NB4 (cell line): Measurements from ENCODE around the gene DHRS3.

Experiments
- DNase-seq: peaks from one replicate; pipeline ENCODE4 v3.0.0; 2010; ENCODE audit warnings: low read depth
- H3K4me3 ChIP-seq: one replicate; pipeline ENCODE4 v1.5.1; 2011; ENCODE audit warnings: mild to moderate bottlenecking, low read depth, low read length, moderate library complexity
- CTCF ChIP-seq: IDR thresholded peaks from one replicate; pipeline ENCODE4 v1.5.1; 2012; ENCODE audit warnings: low read depth, low read length
- MYC ChIP-seq: IDR thresholded peaks from 2 replicates; pipeline ENCODE4 v1.6.1; 2011; ENCODE audit warnings: low read depth, low read length
- POLR2A ChIP-seq: IDR thresholded peaks from 2 replicates; pipeline ENCODE4 v1.6.1; 2011; ENCODE audit warnings: mild to moderate bottlenecking; ENCODE audit not compliant: insufficient read length; ENCODE audit errors: extremely low read depth
- TF ChIP-seq, protein P1 (sequence below): IDR thresholded peaks from 2 replicates; pipeline ENCODE4 v1.6.1; 2011; ENCODE audit warnings: low read depth, low read length

The DHRS3 gene

DNA sequence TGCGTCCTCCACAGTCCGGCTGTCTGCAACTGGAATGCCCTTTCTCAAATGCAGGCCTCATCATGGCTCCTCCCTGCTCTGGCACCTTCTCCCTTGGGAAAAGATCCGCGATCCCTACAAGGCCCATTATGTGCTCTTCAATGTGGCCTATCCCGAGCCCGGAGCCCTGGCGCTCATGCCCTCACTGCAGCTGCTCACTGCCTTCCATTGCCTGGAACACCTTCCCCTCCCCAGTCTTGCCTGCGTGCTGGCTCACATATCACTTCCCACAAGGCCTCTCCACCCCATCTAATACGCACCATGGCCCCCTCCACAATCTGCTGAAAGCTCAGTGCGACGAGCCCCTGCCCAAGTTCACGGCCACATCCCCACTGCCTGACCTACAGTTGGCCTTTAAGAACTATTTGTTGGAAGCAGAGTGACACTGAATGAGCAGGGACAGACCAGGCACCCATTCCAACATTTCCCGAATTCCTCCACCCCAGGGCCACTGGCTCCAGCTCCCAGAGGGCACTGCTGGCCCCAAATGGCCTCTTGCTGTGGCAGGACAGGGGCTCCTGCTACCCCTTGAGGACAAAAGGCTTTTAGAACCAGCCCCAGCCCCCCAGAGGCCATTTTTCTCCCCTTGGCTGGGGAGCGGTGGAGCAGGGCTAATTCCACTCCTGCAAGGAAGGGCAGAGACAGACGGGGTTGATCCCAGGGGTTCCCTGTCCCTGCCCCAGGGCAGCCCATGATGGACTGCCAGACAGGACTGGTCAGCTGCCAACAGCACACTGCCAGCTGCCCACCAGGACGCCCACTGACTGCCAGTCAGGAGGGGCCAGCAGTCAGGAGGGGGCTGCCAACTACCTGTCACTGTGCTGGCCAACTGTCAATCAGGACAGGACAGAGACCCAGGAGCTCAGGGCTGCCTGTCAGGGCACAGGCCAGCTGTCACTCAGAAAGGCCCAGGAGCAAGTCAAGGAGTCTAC is 64.8 kb downstream of the DHRS3 start:
- DNase-seq: no peak
- H3K4me3 ChIP-seq: no peak overlapping the region
- TF ChIP-seq CTCF (no peak), POLR2A (no peak), MYC (no peak)
- TF ChIP-seq, protein P1, sequence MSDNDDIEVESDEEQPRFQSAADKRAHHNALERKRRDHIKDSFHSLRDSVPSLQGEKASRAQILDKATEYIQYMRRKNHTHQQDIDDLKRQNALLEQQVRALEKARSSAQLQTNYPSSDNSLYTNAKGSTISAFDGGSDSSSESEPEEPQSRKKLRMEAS: no peak

- no peak for TF ChIP-seq MYC
- TF ChIP-seq POLR2A: no peak
- TF ChIP-seq, protein P1: no peak
- no peak for TF ChIP-seq CTCF
- DNase-seq: no peak
These were observed 65.7 kb downstream of the DHRS3 start for GRCh38 chr1:12552111-12552888.

GRCh38 chr1:12551584-12551983 is 66.4 kb downstream of the DHRS3 start:
- DNase-seq: no peak
- TF ChIP-seq MYC (no peak), CTCF (no peak), POLR2A (no peak)
- TF ChIP-seq, protein P1: no peak
- no peak overlapping the region for H3K4me3 ChIP-seq

More at GRCh38 chr1:12552111-12552888, 65.7 kb downstream of the DHRS3 start:
- no peak overlapping the region for H3K4me3 ChIP-seq

- TF ChIP-seq POLR2A: no peak
- TF ChIP-seq MYC: no peak
- TF ChIP-seq, protein P1: no peak
- no peak for TF ChIP-seq CTCF
- H3K4me3 ChIP-seq: no peak overlapping the region
These were observed 68.3 kb downstream of the DHRS3 start for GRCh38 chr1:12549460-12550349.

DNA sequence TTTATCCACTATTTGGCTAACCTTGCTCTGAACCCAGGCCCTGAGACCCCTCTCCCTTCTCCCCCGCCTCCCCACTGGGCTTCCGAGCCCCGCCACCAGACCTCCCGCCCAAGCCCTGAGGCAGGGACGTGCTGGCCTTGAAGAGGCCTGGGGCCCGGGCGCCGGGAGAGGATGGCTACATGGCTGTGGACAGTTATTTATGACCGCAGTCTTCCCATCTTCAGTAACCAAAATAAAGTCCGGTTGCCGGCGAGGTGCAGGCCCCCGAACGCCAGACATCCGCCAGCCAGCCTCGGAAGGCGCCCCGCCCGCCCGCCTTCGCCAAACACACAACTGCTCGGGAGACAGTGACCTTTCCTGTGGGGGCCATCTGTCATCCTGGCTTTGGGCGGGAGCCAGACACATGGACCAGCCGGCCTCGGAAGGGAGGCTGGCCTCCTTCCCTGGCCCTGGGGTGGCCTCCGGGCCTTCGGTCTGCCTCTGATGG is 69.0 kb downstream of the DHRS3 start:
- TF ChIP-seq, protein P1: no peak
- TF ChIP-seq POLR2A: no peak
- no peak for TF ChIP-seq CTCF
- TF ChIP-seq MYC: no peak
- DNase-seq: no peak
- no peak overlapping the region for H3K4me3 ChIP-seq

More at GRCh38 chr1:12549460-12550349, 68.3 kb downstream of the DHRS3 start:
- DNase-seq: no peak
